ENCODE results near the gene SIGLEC8. TPM values are rescaled to one million over a fixed set of nuclear protein-coding genes. Genes with fewer than 3 reads are reported as not detected.

SIGLEC8 gene
- total and polyA plus RNA-seq, 12 donors: 0.33 to 34.0 (median 5.5) TPM

- H3K27ac ChIP-seq: no peak within 1 kb of the TSS
- DNase-seq: no peak
- H3K4me1 ChIP-seq (replicated peaks in 1 of 2): no peaks in the 10 kb centered on the region
- H3K9me3 ChIP-seq (replicated peaks in 1 of 3): no peaks in the 10 kb centered on the region
- H3K27me3 ChIP-seq: peaks cover 10% of the 10 kb centered on the region
- H3K36me3 ChIP-seq (replicated peaks in 1 of 2): no peaks in the 10 kb centered on the region
- 55 to 66% (median 60%) methylated on average over 15 to 17 of the region's 17 CpGs for WGBS, 4 donors
- no peak within 1 kb of the TSS for H3K4me3 ChIP-seq
- TF ChIP-seq, protein P1, sequence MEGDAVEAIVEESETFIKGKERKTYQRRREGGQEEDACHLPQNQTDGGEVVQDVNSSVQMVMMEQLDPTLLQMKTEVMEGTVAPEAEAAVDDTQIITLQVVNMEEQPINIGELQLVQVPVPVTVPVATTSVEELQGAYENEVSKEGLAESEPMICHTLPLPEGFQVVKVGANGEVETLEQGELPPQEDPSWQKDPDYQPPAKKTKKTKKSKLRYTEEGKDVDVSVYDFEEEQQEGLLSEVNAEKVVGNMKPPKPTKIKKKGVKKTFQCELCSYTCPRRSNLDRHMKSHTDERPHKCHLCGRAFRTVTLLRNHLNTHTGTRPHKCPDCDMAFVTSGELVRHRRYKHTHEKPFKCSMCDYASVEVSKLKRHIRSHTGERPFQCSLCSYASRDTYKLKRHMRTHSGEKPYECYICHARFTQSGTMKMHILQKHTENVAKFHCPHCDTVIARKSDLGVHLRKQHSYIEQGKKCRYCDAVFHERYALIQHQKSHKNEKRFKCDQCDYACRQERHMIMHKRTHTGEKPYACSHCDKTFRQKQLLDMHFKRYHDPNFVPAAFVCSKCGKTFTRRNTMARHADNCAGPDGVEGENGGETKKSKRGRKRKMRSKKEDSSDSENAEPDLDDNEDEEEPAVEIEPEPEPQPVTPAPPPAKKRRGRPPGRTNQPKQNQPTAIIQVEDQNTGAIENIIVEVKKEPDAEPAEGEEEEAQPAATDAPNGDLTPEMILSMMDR (IDR thresholded peaks at IDR 0.05): no peak
- TF ChIP-seq POLR2A (IDR thresholded peaks at IDR 0.05): no peak
- intact Hi-C loops (cut with DNase I): loop anchor here in 1 of 2 donors (2.0 kb wide), 1 partner anchor 170 kb away; no protein-coding TSS in a partner anchor
Measured at GRCh38 chr19:51478381-51479234, 20.4 kb upstream of the SIGLEC8 start, which contains the start of gene CEACAM18. Gene CEACAM18 (plus strand): TSS chr19:51478539.

GRCh38 chr19:51477344-51477743 lies 19.1 kb upstream of the SIGLEC8 start:
- H3K36me3 ChIP-seq (replicated peaks in 1 of 2): no peaks in the 10 kb centered on the region
- intact Hi-C loops (cut with DNase I): no loop called here
- no peak for DNase-seq
- peaks cover 10% of the 10 kb centered on the region for H3K27me3 ChIP-seq
- 56 to 62% (median 62%) methylated on average over 5 of the region's 5 CpGs for WGBS, 4 donors
- TF ChIP-seq, protein P1 (IDR thresholded peaks at IDR 0.05): no peak
- no peak for TF ChIP-seq POLR2A (IDR thresholded peaks at IDR 0.05)
- H3K9me3 ChIP-seq (replicated peaks in 1 of 3): no peaks in the 10 kb centered on the region
- H3K4me1 ChIP-seq (replicated peaks in 1 of 2): no peaks in the 10 kb centered on the region
- no peak overlapping the region for H3K27ac ChIP-seq
- H3K4me3 ChIP-seq: no peak overlapping the region

GRCh38 chr19:51476164-51476563 lies 17.9 kb upstream of the SIGLEC8 start:
- peaks cover 10% of the 10 kb centered on the region for H3K27me3 ChIP-seq

More at GRCh38 chr19:51476164-51476563, 17.9 kb upstream of the SIGLEC8 start:
- Histone ChIP-seq H3K4me1 (replicated peaks in 1 of 2) (no peaks in the 10 kb centered on the region), H3K36me3 (replicated peaks in 1 of 2) (no peaks in the 10 kb centered on the region), H3K27ac (no peak overlapping the region), H3K4me3 (no peak overlapping the region), H3K9me3 (replicated peaks in 1 of 3) (no peaks in the 10 kb centered on the region)
- DNase-seq: no peak
- no peak for TF ChIP-seq POLR2A (IDR thresholded peaks at IDR 0.05)
- TF ChIP-seq, protein P1 (IDR thresholded peaks at IDR 0.05): no peak
- intact Hi-C loops (cut with DNase I): no loop called here
- 85 to 91% (median 90%) methylated on average over 3 of the region's 3 CpGs for WGBS, 4 donors
